ENCODE results near the gene ZNF688. TPM values are rescaled to one million over a fixed set of nuclear protein-coding genes. Genes with fewer than 3 reads are reported as not detected.
A peak's percentile ranks its signal among the peaks of the same experiment; 100 is the strongest.

ZNF688 gene
- total RNA-seq, 3 donors from 2014 or later (not counting 1 experiment from before 2014, with no cell fraction given) = 10.1 to 16.9 (median 16.5) TPM

DNA sequence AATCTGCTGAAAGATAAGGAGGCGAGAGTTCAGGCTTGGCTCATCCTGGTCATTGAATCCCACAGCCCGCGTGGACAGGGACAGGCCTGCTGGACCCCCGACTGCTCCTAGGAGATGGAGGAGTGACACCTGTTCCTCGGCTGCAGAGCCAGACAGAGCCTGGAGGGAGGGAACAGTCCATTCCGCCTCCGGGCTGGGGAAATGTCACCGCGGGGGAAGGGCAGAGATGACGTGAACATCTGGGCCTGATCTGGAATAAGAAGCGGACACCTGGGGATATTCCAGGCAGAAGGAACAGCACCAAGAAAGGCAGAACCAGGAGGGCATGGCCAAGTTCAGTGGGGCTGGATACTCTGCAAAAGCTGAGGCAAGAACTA lies 38.4 kb downstream of the ZNF688 start:
- H3K4me1 Mint-ChIP-seq = peaks cover 22 to 30% of the 10 kb centered on the region in 2 donors
- H3K27ac ChIP-seq (ENCODE audit: low read length) = no peak overlapping the region
- no peak overlapping the region for H3K4me3 ChIP-seq (ENCODE audit: low read length)
- peak overlapping the region; percentile 78 for H3K4me3 Mint-ChIP-seq
- TF ChIP-seq, protein P1, sequence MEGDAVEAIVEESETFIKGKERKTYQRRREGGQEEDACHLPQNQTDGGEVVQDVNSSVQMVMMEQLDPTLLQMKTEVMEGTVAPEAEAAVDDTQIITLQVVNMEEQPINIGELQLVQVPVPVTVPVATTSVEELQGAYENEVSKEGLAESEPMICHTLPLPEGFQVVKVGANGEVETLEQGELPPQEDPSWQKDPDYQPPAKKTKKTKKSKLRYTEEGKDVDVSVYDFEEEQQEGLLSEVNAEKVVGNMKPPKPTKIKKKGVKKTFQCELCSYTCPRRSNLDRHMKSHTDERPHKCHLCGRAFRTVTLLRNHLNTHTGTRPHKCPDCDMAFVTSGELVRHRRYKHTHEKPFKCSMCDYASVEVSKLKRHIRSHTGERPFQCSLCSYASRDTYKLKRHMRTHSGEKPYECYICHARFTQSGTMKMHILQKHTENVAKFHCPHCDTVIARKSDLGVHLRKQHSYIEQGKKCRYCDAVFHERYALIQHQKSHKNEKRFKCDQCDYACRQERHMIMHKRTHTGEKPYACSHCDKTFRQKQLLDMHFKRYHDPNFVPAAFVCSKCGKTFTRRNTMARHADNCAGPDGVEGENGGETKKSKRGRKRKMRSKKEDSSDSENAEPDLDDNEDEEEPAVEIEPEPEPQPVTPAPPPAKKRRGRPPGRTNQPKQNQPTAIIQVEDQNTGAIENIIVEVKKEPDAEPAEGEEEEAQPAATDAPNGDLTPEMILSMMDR (IDR thresholded peaks at IDR 0.05) = no peak
- no peaks in the 10 kb centered on the region for H3K36me3 Mint-ChIP-seq
- no peaks in the 10 kb centered on the region for H3K9me3 ChIP-seq (ENCODE audit: control insufficient read depth, insufficient read depth, low read length)
- peaks cover 8% of the 10 kb centered on the region for H3K36me3 ChIP-seq (ENCODE audit: control insufficient read depth, insufficient read depth, low read length)
- H3K9me3 Mint-ChIP-seq = no peaks in the 10 kb centered on the region
- ATAC-seq (no peak), DNase-seq (no peak)
- H3K27me3 ChIP-seq (ENCODE audit: control insufficient read depth, insufficient read depth, low read length) = no peaks in the 10 kb centered on the region
- H3K27ac Mint-ChIP-seq = peak overlapping the region; percentile 53 to 83
- H3K4me1 ChIP-seq (ENCODE audit: control insufficient read depth, insufficient read depth, low read length) = peaks cover 35% of the 10 kb centered on the region
- WGBS (ENCODE audit: insufficient coverage) = 97% methylated on average over 11 of the region's 11 CpGs
- intact Hi-C loops (cut with micrococcal nuclease) = loop anchor here (10.0 kb wide), 1 partner anchor 98 kb away; the partner anchor contains the start of gene DCTPP1
- H3K27me3 Mint-ChIP-seq (ENCODE audit: low read depth in 2 of 2) = no peaks in the 10 kb centered on the region

DNA sequence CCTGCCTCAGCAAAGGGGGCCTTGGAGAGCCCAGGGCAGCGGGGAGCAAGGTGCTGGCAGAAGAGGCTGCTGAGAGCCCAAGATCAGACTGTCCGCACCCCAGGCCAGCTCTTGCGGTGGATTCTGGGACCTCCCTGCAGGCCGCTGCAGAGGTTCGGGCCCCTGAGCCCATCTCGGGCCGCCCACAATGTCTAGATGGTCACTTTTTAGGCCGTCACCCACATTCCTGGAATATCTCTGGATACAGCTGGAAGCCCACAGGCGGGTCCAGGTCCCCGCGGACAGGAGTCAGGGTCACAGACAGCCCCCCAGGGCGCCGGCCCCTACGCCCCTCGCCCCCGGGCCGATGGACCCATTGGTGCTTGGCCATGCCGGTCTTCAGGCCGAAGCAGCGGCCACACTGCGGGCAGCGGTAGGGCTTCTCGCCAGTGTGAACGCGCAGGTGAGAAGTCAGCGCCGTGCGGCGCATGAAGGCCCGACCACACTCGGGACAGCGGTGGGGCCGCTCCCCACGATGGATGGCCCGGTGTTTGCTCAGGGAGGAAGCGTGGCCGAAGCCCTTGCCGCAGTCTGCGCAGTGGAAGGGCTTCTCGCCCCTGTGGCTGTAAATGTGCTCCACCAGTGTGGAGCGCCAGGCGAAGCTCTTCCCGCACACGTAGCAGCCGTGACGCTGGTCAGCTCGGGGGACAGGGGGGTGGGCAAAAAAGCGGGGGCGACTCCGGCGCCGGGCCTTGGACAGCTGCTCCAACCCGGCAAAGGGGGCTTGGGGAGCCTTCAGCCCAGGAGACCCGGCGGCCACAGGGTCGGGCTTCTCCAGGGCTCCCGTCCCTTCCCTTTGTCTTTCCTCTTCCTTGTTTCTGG lies 39.0 kb downstream of the ZNF688 start:
- TF ChIP-seq, protein P1 (IDR thresholded peaks at IDR 0.05) = no peak

DNA sequence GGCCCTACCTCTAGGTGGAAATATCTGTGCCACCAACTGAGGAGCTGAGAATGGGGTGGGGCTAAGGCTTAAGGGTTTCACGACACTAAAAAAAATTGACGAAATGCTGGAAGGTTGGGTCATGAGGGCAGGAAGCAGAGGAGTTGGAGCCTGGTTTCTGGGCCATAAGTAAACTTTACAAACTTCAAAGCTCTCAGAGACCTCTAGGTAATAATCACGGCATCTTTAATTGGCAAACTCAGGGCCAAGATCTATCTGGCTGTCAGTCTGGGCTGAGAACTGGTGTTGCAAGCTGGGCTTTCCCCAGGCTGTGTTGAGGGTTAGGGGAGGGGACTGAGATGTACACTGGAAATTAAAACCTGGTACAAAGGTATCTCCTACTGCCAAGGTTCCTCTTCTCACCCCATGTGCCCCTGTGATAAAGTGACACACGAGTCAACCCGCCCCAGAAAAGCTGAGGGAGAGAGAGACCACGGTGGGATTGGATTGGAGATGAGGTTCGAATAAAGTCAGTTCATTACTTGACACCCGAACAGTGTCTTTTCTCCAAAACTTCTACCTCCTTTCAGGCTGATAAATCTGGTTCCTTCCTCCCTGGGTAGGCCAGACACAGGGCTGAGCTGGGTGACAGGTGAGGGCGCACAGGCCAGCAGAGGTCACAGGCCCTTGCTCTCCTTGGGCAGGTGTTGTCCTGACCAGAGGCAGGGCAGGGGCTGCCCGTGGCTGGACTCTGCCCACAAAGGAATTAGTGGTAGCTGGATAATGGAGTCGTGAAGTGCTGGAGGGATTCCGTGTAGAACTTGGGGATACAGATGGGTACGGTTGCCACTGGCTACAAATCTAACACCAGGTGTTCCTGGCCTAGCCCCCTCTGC lies 41.1 kb downstream of the ZNF688 start:
- no peak overlapping the region for H3K4me3 Mint-ChIP-seq
- no peaks in the 10 kb centered on the region for H3K9me3 Mint-ChIP-seq
- Histone ChIP-seq H3K4me3 (ENCODE audit: low read length) (no peak overlapping the region), H3K4me1 (ENCODE audit: control insufficient read depth, insufficient read depth, low read length) (peaks cover 40% of the 10 kb centered on the region), H3K27ac (ENCODE audit: low read length) (no peak overlapping the region), H3K36me3 (ENCODE audit: control insufficient read depth, insufficient read depth, low read length) (peaks cover 8% of the 10 kb centered on the region), H3K9me3 (ENCODE audit: control insufficient read depth, insufficient read depth, low read length) (no peaks in the 10 kb centered on the region), H3K27me3 (ENCODE audit: control insufficient read depth, insufficient read depth, low read length) (no peaks in the 10 kb centered on the region)
- peaks cover 16 to 30% of the 10 kb centered on the region in 2 donors for H3K4me1 Mint-ChIP-seq
- no peaks in the 10 kb centered on the region for H3K27me3 Mint-ChIP-seq (ENCODE audit: low read depth in 2 of 2)
- intact Hi-C loops (cut with micrococcal nuclease) = loop anchor here (10.0 kb wide), 1 partner anchor 96 kb away; the partner anchor contains the start of gene DCTPP1
- DNase-seq (peak in 1 of 2 donors; percentile 61), ATAC-seq (no peak)
- 87% methylated on average over 9 of the region's 13 CpGs for WGBS (ENCODE audit: insufficient coverage)
- H3K27ac Mint-ChIP-seq = no peak overlapping the region
- H3K36me3 Mint-ChIP-seq = no peaks in the 10 kb centered on the region
- TF ChIP-seq, protein P1 (IDR thresholded peaks at IDR 0.05) = no peak

More for the DNA sequence above, 39.0 kb downstream of the ZNF688 start:
- H3K27me3 ChIP-seq (ENCODE audit: control insufficient read depth, insufficient read depth, low read length) = no peaks in the 10 kb centered on the region
- H3K27ac ChIP-seq (ENCODE audit: low read length) = no peak overlapping the region
- H3K4me1 Mint-ChIP-seq = peaks cover 28 to 35% of the 10 kb centered on the region in 2 donors
- ATAC-seq (no peak), DNase-seq (no peak)
- H3K4me1 ChIP-seq (ENCODE audit: control insufficient read depth, insufficient read depth, low read length) = peaks cover 41% of the 10 kb centered on the region
- H3K4me3 ChIP-seq (ENCODE audit: low read length) = no peak overlapping the region
- peak overlapping the region; percentile 53 to 83 for H3K27ac Mint-ChIP-seq
- no peaks in the 10 kb centered on the region for H3K9me3 Mint-ChIP-seq
- WGBS (ENCODE audit: insufficient coverage) = 97% methylated on average over 57 of the region's 57 CpGs
- H3K9me3 ChIP-seq (ENCODE audit: control insufficient read depth, insufficient read depth, low read length) = no peaks in the 10 kb centered on the region
- H3K27me3 Mint-ChIP-seq (ENCODE audit: low read depth in 2 of 2) = no peaks in the 10 kb centered on the region
- peaks cover 8% of the 10 kb centered on the region for H3K36me3 ChIP-seq (ENCODE audit: control insufficient read depth, insufficient read depth, low read length)
- intact Hi-C loops (cut with micrococcal nuclease) = loop anchor here (10.0 kb wide), 1 partner anchor 98 kb away; the partner anchor contains the start of gene DCTPP1
- H3K4me3 Mint-ChIP-seq = no peak overlapping the region
- no peaks in the 10 kb centered on the region for H3K36me3 Mint-ChIP-seq
